ENCODE results near the gene GOLT1A.
"Not testable (repeated sequence)": the region's sequence is repeated elsewhere in the genome, so short reads cannot be mapped to it uniquely, and the experiment has no call there.

Gene GOLT1A

DNA sequence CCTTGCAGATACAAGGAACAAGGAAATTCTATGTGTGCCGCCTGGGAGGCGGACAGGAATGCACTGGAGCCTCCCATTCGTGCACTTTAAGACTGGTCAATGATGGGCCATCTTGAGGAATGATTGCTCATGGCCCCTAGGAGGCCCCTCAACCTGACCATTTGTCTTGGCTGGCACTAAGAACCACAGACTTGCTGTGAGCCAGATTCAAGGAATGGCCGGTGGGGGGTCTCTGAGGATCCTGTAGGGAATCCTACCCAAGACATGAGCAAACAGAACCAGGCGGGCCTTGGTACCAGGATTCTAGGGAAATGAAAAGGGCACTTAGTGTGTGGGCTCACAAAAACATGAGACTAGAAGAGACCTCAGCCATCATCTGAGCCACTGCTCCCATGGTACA is 28.1 kb upstream of the GOLT1A start:
- no peak for DNase-seq
- H3K36me3 ChIP-seq (replicated peaks): no peaks in the 10 kb centered on the region
- H3K27me3 ChIP-seq (replicated peaks): no peaks in the 10 kb centered on the region
- TF ChIP-seq, protein P1, sequence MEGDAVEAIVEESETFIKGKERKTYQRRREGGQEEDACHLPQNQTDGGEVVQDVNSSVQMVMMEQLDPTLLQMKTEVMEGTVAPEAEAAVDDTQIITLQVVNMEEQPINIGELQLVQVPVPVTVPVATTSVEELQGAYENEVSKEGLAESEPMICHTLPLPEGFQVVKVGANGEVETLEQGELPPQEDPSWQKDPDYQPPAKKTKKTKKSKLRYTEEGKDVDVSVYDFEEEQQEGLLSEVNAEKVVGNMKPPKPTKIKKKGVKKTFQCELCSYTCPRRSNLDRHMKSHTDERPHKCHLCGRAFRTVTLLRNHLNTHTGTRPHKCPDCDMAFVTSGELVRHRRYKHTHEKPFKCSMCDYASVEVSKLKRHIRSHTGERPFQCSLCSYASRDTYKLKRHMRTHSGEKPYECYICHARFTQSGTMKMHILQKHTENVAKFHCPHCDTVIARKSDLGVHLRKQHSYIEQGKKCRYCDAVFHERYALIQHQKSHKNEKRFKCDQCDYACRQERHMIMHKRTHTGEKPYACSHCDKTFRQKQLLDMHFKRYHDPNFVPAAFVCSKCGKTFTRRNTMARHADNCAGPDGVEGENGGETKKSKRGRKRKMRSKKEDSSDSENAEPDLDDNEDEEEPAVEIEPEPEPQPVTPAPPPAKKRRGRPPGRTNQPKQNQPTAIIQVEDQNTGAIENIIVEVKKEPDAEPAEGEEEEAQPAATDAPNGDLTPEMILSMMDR (IDR thresholded peaks at IDR 0.05; ENCODE audit: low read depth, low read length, missing control alignments): no peak
- in situ Hi-C loops (cut with HindIII; ENCODE audit: low pct_ligation_motif_present, low sequenced_read_pairs): no loop called here
- no peak overlapping the region for H3K27ac ChIP-seq
- H3K4me3 ChIP-seq (ENCODE audit: low read depth, low read length): no peak overlapping the region

DNA sequence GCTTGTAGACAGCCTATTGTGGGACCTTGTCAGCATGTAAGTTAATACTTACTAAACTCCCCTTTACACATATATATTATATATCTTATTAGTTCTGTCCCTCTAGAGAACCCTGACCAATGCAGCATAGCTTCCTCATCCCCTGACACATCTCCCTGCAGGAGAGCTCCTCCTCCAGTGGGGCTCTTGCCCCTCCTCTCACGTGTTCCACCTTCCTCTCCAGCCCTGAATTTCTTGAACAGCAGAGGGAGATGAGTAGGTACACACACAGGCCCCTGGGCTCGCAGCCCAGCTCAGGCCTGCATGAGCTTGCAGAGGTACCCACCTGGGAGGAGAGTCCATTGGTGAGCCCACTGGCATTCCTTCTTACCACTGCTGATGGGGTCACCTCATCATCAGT is 27.3 kb upstream of the GOLT1A start:
- H3K27me3 ChIP-seq (replicated peaks): no peaks in the 10 kb centered on the region

DNA sequence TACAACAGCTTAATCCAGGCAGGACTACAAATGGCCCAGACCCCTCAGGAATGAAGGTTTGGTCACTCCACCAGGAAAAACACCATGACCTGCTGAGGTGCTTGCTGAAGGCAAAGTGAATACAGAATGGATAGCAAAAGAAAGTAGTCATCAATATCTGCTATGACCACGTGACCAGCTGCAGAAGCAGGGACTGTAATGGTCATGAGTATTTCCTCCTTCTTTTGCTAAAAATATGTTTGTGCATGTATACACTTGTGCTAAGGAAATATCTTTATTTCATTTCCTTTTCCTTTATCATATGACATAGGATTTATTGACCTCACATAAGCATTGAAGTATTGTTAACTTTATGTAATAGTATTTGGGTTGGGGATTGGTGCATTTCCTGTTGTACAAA is 26.4 kb upstream of the GOLT1A start:
- TF ChIP-seq, protein P1 (IDR thresholded peaks at IDR 0.05; ENCODE audit: low read depth, low read length, missing control alignments): no peak
- Histone ChIP-seq H3K27me3 (replicated peaks) (no peaks in the 10 kb centered on the region), H3K36me3 (replicated peaks) (no peaks in the 10 kb centered on the region), H3K27ac (no peak overlapping the region), H3K4me3 (ENCODE audit: low read depth, low read length) (no peak overlapping the region)
- in situ Hi-C loops (cut with HindIII; ENCODE audit: low pct_ligation_motif_present, low sequenced_read_pairs): no loop called here
- DNase-seq: no peak

More for the DNA sequence above, 27.3 kb upstream of the GOLT1A start:
- Histone ChIP-seq H3K36me3 (replicated peaks) (no peaks in the 10 kb centered on the region), H3K27ac (no peak overlapping the region), H3K4me3 (ENCODE audit: low read depth, low read length) (no peak overlapping the region)
- TF ChIP-seq, protein P1 (IDR thresholded peaks at IDR 0.05; ENCODE audit: low read depth, low read length, missing control alignments): no peak
- DNase-seq: no peak
- in situ Hi-C loops (cut with HindIII; ENCODE audit: low pct_ligation_motif_present, low sequenced_read_pairs): no loop called here

DNA sequence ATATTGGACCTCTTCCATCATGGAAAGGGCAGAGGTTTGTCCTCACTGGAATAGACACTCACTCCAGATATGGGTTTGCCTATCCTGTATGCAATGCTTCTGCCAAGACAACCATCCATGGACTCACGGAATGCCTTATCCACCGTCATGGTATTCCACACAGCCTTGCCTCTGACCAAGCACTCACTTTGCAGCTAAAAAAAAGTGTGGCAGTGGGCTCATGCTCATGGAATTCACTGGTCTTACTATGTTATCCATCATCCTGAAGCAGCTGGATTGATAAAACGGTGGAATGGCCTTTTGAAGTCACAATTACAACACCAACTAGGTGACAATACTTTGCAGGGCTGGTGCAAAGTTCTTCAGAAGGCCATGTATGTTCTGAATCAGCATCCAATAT is 25.6 kb upstream of the GOLT1A start:
- H3K27ac ChIP-seq; H3K4me3 ChIP-seq (ENCODE audit: low read depth, low read length); H3K36me3 ChIP-seq (replicated peaks); H3K27me3 ChIP-seq (replicated peaks); DNase-seq; in situ Hi-C loops (cut with HindIII; ENCODE audit: low pct_ligation_motif_present, low sequenced_read_pairs): not testable (repeated sequence)

DNA sequence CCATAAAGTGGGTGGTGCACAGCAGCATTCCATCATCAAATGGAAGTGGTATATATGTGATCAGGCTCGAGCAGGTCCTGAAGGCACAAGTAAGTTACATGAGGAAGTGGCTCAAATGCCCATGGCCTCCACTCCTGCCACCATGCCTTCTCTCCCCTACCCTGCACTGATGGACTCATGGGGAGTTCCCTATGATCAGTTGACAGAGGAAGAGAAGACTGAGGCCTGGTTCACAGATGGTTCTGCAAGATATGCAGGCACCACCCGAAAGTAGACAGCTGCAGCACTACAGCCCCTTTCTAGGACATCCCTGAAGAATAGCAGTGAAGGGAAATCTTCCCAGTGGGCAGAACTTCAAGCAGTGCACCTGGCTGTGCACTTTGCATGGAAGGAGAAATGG is 24.7 kb upstream of the GOLT1A start:
- DNase-seq; H3K27ac ChIP-seq; H3K27me3 ChIP-seq (replicated peaks); in situ Hi-C loops (cut with HindIII; ENCODE audit: low pct_ligation_motif_present, low sequenced_read_pairs); H3K36me3 ChIP-seq (replicated peaks); H3K4me3 ChIP-seq (ENCODE audit: low read depth, low read length): not testable (repeated sequence)

DNA sequence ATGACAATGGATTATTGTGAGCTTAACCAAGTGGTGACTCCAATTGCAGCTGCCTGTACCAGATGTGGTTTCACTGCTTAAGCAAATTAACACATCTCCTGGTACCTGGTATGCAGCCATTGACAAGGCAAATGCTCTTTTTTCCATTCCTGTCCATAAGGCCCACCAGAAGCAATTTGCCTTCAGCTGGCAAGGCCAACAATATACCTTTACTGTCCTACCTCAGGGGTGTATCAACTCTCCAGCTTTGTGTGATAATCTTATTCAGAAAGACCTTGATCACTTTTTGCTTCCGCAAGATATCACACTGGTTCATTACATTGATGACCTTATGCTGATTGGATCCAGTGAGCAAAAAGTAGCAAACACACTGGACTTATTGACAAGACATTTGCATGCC is 23.7 kb upstream of the GOLT1A start:
- H3K4me3 ChIP-seq (ENCODE audit: low read depth, low read length); in situ Hi-C loops (cut with HindIII; ENCODE audit: low pct_ligation_motif_present, low sequenced_read_pairs); H3K36me3 ChIP-seq (replicated peaks); H3K27me3 ChIP-seq (replicated peaks); H3K27ac ChIP-seq; DNase-seq: not testable (repeated sequence)

DNA sequence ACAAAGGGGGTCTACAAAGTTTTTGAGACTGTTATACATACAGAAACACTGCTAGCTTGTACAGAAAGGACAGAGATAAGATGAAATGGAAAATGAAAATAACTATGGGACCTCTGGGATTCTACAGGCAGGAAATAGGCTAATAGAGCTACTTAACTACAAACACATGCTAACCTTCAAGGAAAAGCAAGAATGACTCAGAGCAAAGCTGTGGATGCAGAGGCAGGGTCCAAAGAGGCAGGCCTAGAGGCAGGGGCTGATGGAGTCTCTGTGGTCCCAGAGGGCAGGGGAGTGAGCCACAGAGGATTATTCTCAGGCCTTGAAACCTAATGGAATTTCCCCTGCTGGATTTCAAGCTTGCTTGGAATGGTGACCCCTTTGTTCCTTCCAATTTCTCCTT is 18.7 kb upstream of the GOLT1A start:
- no peak for DNase-seq
- no peaks in the 10 kb centered on the region for H3K27me3 ChIP-seq (replicated peaks)

More for the DNA sequence above, 18.7 kb upstream of the GOLT1A start:
- H3K36me3 ChIP-seq (replicated peaks): no peaks in the 10 kb centered on the region
- TF ChIP-seq, protein P1 (IDR thresholded peaks at IDR 0.05; ENCODE audit: low read depth, low read length, missing control alignments): no peak
- in situ Hi-C loops (cut with HindIII; ENCODE audit: low pct_ligation_motif_present, low sequenced_read_pairs): no loop called here
- no peak overlapping the region for H3K4me3 ChIP-seq (ENCODE audit: low read depth, low read length)
- no peak overlapping the region for H3K27ac ChIP-seq
